NOMO-1 treated with dmso at 0.1 percent for 144 hours (cell line): Measurements from ENCODE around the gene PARP3.
A peak's percentile ranks its signal among the peaks of the same experiment; 100 is the strongest.

Source experiments
- DNase-seq: peaks from one replicate; lab custom pipeline; 2025; ENCODE audit not compliant: unreplicated experiment; lab: John Stamatoyannopoulos, UW

Gene PARP3

DNA sequence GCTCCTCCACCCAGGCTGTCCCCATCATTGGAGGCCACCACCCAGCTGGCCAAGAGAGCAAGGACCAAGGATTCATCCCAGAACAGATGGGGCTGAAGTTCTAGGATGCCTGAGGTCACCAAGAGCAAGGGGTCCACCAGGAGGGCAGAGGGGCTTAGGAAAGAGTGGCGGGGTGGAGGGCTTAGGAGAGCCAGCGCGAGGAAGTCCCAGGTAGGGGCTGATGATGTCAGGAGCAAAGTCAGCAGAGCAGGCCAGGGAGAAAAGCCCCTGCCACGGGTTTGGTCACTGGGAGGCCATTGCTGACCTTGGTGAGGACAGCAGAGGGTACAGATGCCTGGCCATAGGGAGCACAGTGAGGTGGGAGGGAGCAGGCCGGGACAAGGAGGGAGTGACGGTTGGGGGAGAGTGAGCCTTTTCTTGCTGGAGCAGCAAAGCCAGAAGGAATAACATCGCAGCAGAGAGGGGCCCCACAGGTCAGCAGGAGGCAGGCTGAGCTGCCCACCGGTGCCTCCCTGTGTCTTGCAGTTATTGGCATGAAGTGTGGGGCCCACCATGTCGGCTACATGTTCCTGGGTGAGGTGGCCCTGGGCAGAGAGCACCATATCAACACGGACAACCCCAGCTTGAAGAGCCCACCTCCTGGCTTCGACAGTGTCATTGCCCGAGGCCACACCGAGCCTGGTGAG is 5.2 kb downstream of the PARP3 start:
- DNase-seq: no peak

- no peak for DNase-seq
Measured at GRCh38 chr3:51948016-51948580, 5.9 kb downstream of the PARP3 start.

GRCh38 chr3:51949121-51949520 is 7.0 kb downstream of the PARP3 start:
- no peak for DNase-seq

GRCh38 chr3:51950899-51951298 is 8.7 kb downstream of the PARP3 start:
- DNase-seq: no peak

- peak; percentile 75 for DNase-seq
Measured at GRCh38 chr3:51953445-51953844, 11.3 kb downstream of the PARP3 start.

DNA sequence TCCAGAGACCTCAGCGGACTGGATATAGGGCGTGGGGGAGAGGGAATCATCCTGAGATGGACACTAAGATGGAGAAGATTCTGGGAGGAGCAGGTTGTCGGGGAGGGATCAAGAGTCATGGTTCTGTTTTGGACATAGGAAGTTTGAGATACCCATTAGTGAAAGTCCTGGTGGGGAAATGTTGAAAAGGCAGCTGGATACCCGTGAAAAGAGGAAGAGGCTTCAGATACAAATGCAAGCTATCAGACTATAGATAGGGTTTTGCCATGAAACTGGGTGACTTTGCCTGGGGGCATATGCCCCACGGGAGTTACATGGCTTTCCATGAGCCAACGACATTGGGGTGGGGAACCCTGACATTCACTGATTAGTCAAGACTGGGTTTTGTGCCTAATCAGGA is 11.9 kb downstream of the PARP3 start:
- DNase-seq: no peak

DNA sequence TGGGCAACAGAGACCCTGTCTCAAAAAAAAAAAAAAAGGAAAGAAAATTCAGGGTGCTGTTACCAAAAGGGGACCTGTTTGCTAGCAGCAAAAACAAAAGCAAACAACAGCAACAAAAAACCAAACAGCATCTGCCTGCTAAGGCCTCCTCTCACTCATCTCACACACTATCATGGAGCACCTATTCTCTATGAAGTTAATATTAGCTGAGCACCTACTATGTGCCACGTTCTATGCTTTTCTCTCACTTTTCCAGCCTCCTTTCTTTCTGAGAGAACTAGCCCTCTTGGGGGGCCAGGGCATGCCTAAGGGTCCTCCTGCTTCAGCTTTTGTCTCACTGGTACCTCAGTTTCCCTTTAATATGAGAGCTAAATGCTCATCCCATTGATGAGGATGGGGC is 12.6 kb downstream of the PARP3 start:
- no peak for DNase-seq

GRCh38 chr3:51955175-51955892 is 13.2 kb downstream of the PARP3 start, which contains the start of gene GPR62:
TSS of gene GPR62 (plus strand) at chr3:51955381. CDS start at chr3:51955653, 272 bp downstream.
- no peak for DNase-seq

DNA sequence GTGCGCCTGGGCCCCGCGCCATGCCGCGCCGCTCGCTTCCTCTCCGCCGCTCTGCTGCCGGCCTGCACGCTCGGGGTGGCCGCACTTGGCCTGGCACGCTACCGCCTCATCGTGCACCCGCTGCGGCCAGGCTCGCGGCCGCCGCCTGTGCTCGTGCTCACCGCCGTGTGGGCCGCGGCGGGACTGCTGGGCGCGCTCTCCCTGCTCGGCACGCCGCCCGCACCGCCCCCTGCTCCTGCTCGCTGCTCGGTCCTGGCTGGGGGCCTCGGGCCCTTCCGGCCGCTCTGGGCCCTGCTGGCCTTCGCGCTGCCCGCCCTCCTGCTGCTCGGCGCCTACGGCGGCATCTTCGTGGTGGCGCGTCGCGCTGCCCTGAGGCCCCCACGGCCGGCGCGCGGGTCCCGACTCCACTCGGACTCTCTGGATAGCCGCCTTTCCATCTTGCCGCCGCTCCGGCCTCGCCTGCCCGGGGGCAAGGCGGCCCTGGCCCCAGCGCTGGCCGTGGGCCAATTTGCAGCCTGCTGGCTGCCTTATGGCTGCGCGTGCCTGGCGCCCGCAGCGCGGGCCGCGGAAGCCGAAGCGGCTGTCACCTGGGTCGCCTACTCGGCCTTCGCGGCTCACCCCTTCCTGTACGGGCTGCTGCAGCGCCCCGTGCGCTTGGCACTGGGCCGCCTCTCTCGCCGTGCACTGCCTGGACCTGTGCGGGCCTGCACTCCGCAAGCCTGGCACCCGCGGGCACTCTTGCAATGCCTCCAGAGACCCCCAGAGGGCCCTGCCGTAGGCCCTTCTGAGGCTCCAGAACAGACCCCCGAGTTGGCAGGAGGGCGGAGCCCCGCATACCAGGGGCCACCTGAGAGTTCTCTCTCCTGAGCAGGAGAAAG is 14.0 kb downstream of the PARP3 start:
- DNase-seq: no peak

- DNase-seq: no peak
Measured at GRCh38 chr3:51957520-51958205, 15.5 kb downstream of the PARP3 start.

GRCh38 chr3:51958603-51959521 is 16.7 kb downstream of the PARP3 start:
- no peak for DNase-seq

- no peak for DNase-seq
Measured at GRCh38 chr3:51959651-51960050, 17.5 kb downstream of the PARP3 start.

GRCh38 chr3:51960386-51960785 is 18.2 kb downstream of the PARP3 start:
- no peak for DNase-seq

DNA sequence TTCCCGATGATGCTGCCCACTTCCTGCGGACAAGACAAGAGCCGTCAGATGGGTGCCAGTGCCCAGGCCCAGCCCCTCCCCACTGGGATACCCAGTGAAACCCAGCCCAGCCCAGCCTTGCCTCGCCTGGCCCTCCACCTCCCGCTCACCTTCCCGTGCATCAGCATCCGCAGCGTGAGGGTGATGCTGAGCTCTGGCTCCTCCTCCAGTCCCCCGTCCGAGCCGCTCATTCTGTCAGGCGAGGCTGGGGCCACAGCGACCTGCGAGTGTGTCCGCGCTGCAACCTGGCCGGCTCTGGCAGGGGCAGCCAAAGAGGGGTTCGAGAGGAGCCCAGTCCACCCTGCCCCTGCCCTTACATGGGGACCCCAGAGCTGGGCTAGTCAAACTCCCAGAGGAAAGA is 18.8 kb downstream of the PARP3 start:
- no peak for DNase-seq

- DNase-seq: no peak
Measured at GRCh38 chr3:51961602-51962569, 19.7 kb downstream of the PARP3 start.

DNA sequence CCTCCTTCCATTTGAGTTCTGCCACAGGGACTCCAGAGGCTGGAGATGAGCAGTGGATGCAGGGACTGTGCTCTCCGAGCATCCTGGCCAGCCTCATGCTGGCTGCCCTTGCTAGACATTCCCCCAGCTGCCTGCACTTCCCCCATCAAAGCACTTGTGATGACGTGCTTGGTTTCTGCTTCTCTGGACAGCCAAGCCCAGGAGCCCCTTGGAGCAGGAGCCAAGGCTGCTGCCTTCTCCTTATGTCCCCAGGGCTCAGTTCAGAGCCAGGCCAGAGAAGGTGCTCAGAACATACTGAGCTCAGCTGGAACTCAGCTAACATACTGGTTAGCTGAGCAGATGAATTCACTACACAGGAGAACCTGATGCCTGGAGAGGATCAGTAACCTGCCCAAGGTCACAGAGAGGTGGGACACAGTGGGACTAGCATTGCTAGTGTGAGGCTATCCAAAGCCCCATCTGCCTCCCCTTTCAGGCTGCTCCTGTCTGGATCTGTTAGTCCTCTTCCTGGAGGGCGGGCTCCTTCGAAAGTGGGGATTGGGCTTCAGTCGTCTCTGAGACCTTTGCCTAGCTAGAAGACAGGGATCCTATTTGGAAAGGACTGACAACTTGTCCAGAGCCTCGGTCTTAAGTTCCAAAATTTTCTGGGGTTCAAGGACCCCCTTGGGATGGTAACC is 20.8 kb downstream of the PARP3 start:
- DNase-seq: no peak

- DNase-seq: no peak
Measured at GRCh38 chr3:51963951-51964451, 21.8 kb downstream of the PARP3 start.

DNA sequence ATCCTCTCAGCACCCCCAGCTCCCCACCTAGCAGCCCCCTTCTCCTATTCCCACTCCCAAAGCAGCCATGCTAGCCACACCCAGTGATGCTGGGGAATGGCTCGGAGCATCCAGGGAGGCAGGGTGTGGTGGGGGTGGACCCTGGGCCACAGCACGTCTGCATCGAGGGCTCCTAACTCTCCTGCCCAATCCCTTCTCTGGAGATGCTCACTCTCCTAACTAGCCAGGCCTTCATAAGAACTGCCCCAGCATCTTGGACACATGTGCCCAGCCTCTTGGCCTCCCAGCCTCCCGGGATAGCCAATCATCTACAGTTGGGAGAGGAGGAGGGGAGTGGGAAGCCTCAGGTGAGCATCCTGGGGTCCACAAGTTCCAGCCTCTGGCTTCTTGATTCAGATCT is 22.4 kb downstream of the PARP3 start:
- DNase-seq: no peak
